GM15510 (cell line): ENCODE data around the gene RCSD1.

Experiments
- POLR2A ChIP-seq: IDR thresholded peaks from 3 replicates; pipeline ENCODE4 v1.6.1; 2011; ENCODE audit warnings: borderline replicate concordance; ENCODE audit not compliant: insufficient read length; ENCODE audit errors: extremely low read depth

The RCSD1 gene

DNA sequence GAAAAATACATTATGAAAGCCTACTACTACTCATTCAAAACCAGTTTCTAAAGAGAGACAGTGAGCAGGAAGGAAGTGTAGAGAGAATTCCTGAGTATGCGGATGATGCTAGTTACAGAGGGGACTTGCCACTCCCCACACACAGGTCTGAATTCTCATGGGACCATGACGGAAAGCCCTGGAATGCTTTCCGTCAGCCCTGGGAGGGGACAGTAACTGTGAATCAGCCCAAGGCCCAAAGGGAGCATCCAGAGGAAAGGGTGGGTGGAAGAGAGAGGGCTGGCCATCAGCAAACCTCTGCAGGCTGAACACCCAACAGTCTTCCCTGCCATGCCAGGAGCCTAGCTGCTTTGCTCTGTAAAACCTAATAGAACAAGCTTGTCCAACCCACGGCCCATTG is 36.4 kb downstream of the RCSD1 start:
- no peak for TF ChIP-seq POLR2A

DNA sequence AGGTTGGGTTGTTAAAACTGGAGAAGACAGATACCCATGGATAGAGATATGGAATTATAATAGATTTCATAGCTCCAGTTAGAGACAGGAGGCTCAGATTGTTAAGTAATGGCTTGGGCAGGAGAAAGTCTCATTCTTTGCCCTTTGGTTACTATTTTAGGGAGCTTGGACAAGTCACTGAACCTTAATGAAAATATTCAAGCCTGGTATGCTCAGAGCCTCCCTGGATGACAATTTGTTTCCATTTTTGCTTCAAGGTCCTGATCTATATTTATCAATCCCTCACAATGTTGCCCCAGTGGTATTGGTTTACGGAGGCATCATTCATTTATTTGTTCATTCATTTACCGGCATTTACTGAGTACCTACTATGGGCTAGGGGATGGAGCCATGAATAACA is 37.5 kb downstream of the RCSD1 start:
- no peak for TF ChIP-seq POLR2A

DNA sequence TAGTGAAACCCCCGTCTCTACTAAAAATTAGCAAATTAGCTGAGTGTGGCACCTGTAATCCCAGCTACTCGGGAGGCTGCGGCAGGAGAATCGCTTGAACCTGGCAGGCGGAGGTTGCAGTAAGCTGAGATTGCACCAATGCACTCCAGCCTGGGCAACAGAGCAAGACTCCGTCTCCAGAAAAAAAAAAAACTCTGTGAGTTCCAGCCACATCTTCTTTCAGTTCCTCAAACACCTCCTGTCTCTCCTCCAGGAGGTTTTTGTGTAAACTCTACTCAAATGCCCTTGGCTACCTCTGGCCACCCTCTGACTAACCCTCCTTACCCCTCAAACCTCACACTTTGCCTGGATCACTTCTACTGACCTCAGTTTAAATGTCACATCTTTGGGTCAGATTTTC is 38.1 kb downstream of the RCSD1 start:
- TF ChIP-seq POLR2A: no peak

DNA sequence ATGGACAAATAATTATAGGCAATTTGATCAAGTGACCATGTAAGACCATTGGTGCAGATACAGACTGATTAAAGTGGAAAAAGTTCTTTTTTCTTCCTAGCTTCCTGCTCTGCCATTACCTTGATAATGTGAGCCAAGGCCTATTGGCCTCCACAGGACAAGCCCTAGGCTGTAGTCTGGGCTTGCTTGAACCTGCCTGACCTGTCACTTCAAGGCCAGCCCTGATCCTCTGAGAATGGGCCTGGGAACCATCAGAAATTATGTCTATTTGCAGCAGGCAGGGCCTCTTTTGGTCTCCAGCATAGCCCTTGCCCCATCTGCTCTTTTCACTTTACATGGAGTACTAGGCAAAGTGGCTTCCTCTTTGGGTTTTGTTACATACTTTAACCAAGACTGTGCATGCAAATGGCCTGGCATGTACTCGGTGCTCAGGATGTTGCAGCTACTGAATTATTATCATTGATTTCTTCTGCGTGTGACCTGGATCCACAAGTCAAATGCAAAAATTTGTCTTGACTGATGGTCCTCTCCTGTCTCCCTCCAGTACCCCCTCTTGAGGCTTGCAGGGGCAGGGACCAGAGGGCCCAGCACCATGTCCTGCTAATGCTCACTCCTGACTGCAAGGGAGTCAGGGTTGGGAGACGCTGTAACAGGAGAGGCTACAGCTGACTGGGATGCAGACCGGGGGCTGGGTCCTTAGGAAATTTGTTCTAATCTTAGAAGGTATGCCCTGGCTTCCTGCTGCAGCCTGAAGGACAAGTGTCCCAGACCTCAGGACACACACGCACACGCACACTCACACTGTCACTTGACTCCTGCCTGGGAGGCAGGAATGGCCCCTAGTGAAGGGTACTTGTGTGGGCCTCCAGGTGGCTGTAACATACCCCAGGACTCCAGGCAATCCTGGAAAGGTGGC is 39.4 kb downstream of the RCSD1 start:
- no peak for TF ChIP-seq POLR2A

DNA sequence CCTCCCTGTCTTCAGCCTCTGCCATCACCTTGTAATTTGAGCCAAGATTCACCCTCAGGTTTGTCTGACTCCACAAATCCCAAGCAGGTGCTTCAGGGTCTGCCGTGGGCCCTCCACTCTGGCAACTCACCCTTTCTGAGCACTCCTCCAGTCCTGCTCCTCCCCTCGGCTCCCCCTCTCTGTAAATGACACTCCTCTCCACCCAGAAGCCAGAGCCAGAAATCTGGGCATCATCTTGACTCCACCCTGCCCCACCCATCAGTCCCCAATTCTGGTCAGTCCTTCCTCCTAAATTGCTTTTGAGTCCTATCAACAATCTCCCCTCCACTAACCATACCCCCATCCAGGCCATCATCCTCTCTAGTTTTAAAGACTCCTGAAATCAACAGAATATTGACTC is 40.5 kb downstream of the RCSD1 start:
- no peak for TF ChIP-seq POLR2A

DNA sequence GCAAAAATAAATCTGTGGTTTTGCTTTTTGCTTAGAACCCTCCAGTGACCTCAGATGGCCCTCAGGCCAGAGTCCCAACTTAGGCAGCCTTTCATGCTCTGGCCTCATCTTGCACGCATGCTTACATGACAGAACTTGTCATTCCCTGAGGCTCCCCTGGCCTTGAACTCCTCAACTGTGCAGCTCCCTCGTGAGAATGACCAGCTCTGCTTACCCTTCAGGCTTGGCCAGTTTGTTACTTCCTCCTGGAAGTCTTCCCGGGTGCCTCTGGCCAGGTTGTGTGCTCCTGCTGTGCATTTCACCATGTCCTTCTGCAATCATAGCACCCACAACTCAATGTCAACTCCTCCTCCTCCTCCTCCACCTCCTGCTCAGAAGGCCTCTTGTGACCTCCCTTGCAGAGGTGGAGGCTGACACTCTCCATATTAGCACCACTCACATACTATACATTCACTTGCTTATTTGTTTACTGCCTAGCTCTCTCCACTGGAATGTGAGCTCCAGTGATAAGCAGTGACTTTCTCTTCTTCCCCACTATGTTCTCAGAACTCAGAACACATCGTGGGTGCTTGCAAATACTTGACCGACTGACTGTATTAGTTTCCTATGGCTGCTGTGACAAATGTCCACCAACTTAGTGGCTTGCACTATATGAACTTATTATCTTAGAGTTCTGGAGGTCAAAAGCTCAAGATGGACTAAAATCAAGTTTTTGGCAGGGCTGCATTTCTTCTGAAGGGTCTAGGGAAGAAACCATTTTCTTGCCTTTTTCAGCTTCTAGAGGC is 41.9 kb downstream of the RCSD1 start:
- TF ChIP-seq POLR2A: no peak

DNA sequence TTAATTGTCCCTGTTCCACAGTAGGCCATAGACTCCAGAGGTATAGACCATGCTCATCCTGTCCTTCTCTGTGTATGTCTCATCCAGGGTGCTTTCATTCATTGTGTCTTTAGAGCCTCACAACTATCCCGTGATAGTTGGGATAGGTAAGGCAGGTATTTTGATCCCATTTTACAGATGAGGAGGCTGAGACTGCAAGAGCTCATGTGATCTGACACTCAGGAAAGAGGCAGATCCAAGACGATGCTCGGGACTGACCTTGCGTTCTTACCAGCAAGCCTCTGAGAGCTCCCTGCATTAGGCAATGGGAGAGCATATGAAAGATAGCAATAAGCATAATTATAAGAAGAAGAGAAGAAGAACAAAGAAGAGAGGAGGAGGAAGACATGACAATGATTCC is 42.8 kb downstream of the RCSD1 start:
- no peak for TF ChIP-seq POLR2A

DNA sequence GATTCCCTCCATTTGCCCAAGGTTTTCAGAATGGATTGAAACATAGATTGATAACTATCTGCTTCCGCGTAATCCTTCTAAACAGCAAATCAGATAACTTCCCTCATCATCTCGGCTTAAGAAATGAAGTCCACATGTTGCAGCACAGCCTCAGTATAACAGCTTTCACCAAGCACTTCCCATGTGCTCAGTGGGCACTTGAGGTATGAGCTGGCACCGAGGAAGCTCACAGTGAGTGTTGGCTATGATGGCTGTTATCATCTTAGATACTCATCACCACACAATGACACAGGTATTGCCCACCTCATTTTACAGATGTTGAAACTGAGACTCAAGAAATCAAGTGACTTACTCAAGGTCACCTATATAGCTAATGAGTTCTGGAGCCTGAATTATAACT is 43.2 kb downstream of the RCSD1 start:
- TF ChIP-seq POLR2A: no peak

DNA sequence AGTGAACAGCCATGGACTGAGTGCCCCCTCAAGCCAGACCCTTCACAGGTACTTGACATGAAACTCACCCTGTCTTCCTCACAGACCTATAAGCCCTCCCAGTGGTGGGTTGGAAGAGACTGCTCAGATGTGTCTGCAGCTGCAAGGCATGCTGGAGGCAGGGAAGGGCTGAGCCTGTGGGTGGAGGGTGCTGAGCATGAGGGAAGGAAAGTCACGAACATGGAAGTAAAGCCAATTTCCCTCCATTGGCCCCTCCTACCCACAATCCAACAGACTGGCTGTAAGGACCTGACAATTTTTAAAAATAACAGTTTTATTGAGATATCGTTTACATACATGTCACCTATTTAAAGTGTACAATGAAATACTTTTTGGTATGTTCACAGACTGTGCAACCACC is 44.1 kb downstream of the RCSD1 start:
- no peak for TF ChIP-seq POLR2A

DNA sequence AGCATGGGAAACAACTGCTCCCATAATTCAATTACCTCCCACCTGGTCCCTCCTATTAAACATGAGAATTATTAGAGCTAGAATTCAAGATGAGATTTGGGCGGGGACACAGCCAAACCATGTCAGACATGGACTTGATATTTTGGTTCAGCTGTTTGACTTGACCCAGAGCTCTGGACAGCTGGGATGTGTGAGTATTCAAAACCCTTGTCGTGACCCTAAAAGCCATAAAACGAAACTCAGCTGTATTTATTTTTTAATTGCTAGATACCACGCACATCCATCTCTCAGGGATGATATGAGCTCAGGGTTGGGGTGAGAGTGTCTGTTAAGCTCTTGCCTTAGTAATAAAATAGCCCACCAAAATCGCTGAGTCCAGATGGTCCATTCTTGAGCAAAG is 45.4 kb downstream of the RCSD1 start:
- no peak for TF ChIP-seq POLR2A

DNA sequence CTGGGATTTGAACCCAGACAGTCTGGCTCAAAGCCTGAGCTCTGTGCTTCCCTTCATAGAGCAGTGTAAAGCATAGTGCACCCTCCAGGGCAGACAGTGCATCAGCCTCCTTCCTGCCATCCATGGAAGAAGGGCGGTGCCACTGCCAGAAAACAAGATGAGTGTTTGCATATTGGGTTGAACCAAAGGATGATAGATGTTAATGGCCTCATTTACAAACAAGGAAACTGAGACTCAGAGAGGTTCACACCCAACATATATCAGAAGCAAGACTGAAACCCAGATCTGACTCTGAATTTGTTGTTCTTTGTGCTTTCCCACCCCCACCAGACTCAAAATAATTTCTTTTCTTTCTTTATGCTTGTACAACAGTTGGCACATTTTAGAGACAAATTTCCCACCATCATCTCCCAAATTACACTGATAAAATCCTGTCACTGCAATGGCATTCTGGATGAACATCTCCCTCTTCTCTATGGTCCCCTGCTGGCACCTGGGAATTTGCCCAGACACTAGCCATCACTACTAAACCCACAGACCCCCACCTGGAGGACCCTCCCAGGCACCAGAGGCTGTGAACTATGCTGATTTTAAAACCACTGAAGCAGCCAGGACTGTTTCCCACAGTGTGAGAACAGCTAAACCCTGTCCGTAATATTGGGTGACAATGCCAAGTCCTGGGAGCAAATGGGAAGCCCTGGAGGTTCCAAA is 46.3 kb downstream of the RCSD1 start:
- TF ChIP-seq POLR2A: no peak

DNA sequence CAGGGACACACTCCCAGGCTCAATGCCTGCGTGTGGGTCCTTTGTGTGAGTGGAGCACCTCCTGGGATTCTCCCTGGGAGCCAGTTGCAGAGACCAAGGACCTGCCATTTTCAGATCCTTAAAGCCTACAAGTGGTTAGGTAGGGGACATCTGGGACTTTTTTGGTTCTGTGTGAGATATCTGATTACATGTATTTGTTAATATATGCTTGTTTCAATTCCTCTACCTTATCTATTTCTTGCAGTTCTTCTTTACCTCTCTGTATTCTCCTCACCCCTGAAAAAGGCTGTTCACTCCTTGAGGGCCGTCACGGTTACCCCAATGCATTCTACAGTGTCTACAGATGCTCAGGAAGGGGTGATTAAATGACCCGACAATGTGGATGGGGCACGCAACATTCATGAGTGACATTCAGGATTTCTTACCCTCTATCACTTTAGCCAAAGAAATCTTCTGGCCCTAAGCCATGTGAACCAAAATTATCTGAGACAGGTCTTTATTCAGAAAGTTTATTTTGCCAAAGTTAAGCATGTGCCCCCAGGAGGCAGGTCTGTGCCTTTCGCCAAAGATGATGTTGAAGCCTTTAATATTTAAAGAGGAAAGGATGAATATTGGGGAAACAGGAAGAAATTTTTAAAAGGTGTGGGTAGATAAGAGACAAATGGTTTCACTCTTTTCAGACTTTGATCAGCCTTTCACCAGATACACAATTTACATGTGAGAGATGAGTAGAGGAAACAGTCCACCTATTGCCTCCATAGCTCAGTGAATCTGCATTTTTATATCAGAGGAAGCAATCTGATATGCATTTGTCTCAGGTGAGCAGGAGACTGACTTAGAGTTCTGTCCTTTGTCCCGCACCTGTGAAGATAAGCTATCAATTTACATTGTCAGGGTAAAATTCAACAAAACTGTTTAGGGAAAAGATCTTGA is 47.1 kb downstream of the RCSD1 start:
- no peak for TF ChIP-seq POLR2A

DNA sequence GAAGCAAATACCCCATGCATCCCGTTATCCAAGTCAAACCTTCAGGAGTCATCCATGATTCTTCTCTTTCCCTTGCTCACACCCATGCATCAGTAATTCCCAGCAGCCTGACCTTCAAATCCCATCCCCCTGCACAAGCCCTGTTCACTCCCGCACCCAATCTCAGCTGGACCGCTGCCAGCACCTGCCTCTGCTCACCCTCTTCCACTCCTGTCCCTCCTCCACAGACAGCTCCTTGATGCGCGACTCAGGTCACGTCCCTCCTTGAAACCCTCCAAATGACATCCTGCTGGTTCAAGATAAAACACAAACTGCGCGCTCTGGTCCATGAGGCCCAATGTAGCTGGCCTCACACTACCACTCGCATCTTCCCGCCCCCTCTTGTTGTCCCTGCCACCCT is 48.4 kb downstream of the RCSD1 start:
- no peak for TF ChIP-seq POLR2A

DNA sequence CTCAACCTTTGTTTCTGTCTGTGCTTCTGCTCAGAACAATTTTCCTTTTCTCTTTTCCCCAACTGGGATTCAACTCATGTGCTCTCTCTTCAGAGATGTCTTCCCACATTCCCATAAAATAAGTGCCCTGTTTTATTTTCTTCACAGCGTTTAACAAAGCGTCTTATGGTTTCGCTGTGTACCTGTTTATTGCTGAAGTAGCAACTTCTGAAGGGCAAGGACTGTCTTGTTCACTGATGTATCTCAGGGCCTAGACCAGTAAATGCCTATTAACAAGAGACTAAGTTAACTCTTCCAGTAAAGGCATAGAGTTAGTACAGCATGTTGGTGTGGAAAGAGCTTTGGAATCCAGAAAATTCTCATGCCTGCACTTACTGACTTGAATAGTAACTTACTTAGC is 48.8 kb downstream of the RCSD1 start:
- TF ChIP-seq POLR2A: no peak
